Erythroblast (primary cell): ENCODE results near the gene MOSPD3.

Experiments
- GATA1 ChIP-seq: IDR thresholded peaks from 2 replicates; pipeline ENCODE4 v1.6.1; 2011; ENCODE audit warnings: low read depth, mild to moderate bottlenecking, control low read depth, low read length, moderate library complexity
- POLR2A ChIP-seq: IDR thresholded peaks from 2 replicates; pipeline ENCODE4 v1.6.1; 2011; ENCODE audit warnings: mild to moderate bottlenecking, low read length

DNA sequence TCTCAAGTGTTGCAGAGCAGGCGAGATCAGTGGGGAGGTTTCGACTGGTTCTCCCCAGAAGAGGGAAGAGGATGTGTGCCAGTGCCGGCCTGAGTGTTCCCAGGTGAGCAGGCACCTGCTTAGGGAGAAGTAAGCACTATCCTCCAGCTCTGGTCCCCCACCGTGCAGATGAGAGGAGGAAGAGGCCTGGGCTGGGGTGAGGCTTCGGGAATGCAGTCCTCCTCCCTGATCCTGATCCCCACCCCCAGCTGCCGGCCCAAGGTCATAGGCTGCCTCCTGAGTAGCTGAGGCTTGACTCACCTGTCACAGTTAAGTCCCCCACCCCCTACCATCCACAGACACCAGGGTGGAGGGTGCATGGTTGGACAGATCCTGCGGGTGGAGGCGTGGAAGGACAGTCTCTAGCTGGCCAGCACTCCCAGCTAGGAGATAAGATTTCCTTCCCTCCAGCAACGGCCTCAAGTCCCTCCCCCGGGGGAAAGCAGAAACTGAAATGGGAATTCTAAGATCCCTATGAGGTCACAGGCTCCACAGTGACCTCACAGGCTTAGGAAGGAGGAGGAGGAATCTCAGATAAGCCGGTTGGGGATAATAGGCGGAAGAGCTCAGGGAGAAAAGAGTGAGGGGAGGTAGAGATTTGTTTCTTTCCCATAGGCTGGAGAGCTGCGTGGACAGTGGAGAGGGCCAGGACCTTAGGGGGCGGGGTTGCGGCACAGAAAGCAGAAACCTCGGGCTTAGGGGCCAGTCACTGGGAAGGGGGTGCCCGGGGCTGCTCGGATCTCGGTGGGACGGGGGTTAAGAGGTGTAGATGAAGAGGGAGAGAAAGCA, 27.4 kb upstream of the MOSPD3 start:
- TF ChIP-seq POLR2A (no peak), GATA1 (no peak)
